Panc1 (cell line): ENCODE measurements around the gene LNPEP. TPM values are rescaled to one million over a fixed set of nuclear protein-coding genes. Genes with fewer than 3 reads are reported as not detected.

Source experiments
- ATAC-seq: fragments of 200-7000 bp; cut with Tn5 transposase; 2 replicates; pipeline ENCODE4 v1.9.1; 2020; ENCODE audit warnings: mild to moderate bottlenecking, moderate library complexity
- BruUV-seq: library from RNA; stranded (reverse); fragments of 400-500 nt; replicated peaks from 2 replicates; lab custom pipeline; 2021; lab: Mats Ljungman, UMichigan
- CTCF ChIA-PET: fragments of 300-600 bp; sonication (Branson Sonifier 250); formaldehyde crosslinking; loops from one replicate; lab custom pipeline; 2022; ENCODE audit warnings: antibody characterized with exemption; lab: Charles Lee
- POLR2A ChIA-PET: fragments of 300-600 bp; sonication (Branson Sonifier 250); formaldehyde crosslinking; loops from one replicate; lab custom pipeline; 2022; ENCODE audit warnings: antibody characterized with exemption; lab: Charles Lee
- DNase-seq: peaks from one replicate; pipeline ENCODE4 v3.0.0-alpha.2; 2010; ENCODE audit warnings: low read depth, low spot score
- H3K27ac ChIP-seq: 2 replicates; pipeline ENCODE4 v1.5.1; 2011; ENCODE audit warnings: mild to moderate bottlenecking, low read length, inconsistent platforms
- H3K27me3 ChIP-seq: fragments of 200-500 bp; sonication (Bioruptor generic); 2 replicates; pipeline ENCODE4 v1.6.0; 2014; ENCODE audit warnings: low read length, inconsistent platforms; ENCODE audit not compliant: control insufficient read depth, insufficient read depth
- H3K36me3 ChIP-seq: fragments of 200-500 bp; sonication (Bioruptor generic); 2 replicates; pipeline ENCODE4 v1.5.1; 2014; ENCODE audit warnings: inconsistent platforms, mild to moderate bottlenecking, low read length, moderate library complexity; ENCODE audit not compliant: control insufficient read depth, insufficient read depth
- H3K4me1 ChIP-seq: 2 replicates; pipeline ENCODE4 v1.5.1; 2011; ENCODE audit warnings: inconsistent platforms, mild to moderate bottlenecking, low read length, moderate library complexity; ENCODE audit not compliant: control insufficient read depth, insufficient read depth
- H3K4me3 ChIP-seq, 2 experiments: 2 replicates each; pipeline ENCODE4 v1.5.1; 2011 to 2012; ENCODE audit warnings: low read depth in 2 of 2, low read length in 2 of 2, mild to moderate bottlenecking in 2 of 2, inconsistent platforms in 1 of 2, moderate library complexity in 1 of 2
- H3K9me3 ChIP-seq: fragments of 200-500 bp; sonication (Bioruptor generic); 2 replicates; pipeline ENCODE4 v1.5.1; 2014; ENCODE audit warnings: low read depth, mild to moderate bottlenecking, inconsistent platforms, low read length, moderate library complexity; ENCODE audit not compliant: control insufficient read depth, insufficient read depth
- POLR2AphosphoS5 ChIP-seq: IDR thresholded peaks from 2 replicates; pipeline ENCODE4 v1.6.1; 2012; ENCODE audit warnings: mild to moderate bottlenecking, low read depth, low read length, moderate library complexity
- REST ChIP-seq, 2 experiments: IDR thresholded peaks; 2 replicates each; pipeline ENCODE4 v1.6.1; 2011 to 2012; ENCODE audit warnings: low read depth in 2 of 2, control low read depth in 1 of 2, low read length in 1 of 2, mild to moderate bottlenecking in 1 of 2, moderate library complexity in 1 of 2; ENCODE audit not compliant: insufficient read depth in 1 of 2
- SIN3A ChIP-seq: IDR thresholded peaks from 2 replicates; pipeline ENCODE4 v1.6.1; 2012; ENCODE audit warnings: low read depth, mild to moderate bottlenecking, low read length, moderate library complexity, borderline replicate concordance; ENCODE audit not compliant: insufficient read depth
- TCF7L2 ChIP-seq: IDR thresholded peaks from 2 replicates; pipeline ENCODE4 v1.6.1; 2011; ENCODE audit warnings: mild to moderate bottlenecking, low read depth, low read length, inconsistent platforms
- in situ Hi-C: cut with HindIII; loops from 2 replicates; pipeline ENCODE4 v1.10.0; 2016; ENCODE audit warnings: low sequenced_read_pairs, low pct_unique_long_range_greater_than_20kb
- intact Hi-C: fragments of 100-400 bp; cut with micrococcal nuclease; formaldehyde crosslinking; loops from one replicate; pipeline ENCODE4 v1.10.0; 2022; ENCODE audit not compliant: unreplicated experiment
- total RNA-seq: library from RNA; stranded (reverse); gene quantifications from one replicate; pipeline ENCODE4 v1.2.1, GENCODE V29; 2021; ENCODE audit not compliant: unreplicated experiment
- TF ChIP-seq, protein P1 (sequence below): fragments of 450-650 bp; IDR thresholded peaks from 2 replicates; pipeline ENCODE4 v1.5.1; 2017; ENCODE audit warnings: mild to moderate bottlenecking

LNPEP gene
- total RNA-seq, 1 experiment from 2014 or later: 46.6 TPM

DNA sequence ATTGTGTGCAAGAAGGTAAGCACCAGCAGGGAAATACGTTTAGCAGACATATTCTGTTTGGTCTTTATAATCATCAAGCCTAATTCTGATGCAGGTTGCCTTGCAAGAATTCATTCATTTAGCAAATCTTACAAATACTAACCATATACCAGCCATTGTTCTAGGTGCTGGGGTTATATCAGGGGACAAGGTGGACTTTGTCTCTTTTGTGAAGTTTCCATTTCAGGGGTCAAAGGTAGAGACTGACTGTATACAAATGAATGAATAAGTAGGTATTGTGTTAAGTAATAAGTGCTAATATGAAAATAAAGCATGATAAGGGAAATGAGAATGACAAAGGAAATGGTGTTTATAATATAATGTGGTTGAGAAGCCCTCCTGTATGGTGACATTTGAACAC lies 64.0 kb downstream of the LNPEP start:
- no peaks in the 10 kb centered on the region for H3K27me3 ChIP-seq
- no peaks in the 10 kb centered on the region for H3K4me1 ChIP-seq
- in situ Hi-C loops: no loop called here
- intact Hi-C loops: loop anchor here (5.0 to 10.0 kb wide), 3 partner anchors 125 to 162 kb away; partner anchors contain the start of genes ERAP2 and LIX1
- ATAC-seq: no peak
- H3K4me3 ChIP-seq: no peak overlapping the region
- ChIA-PET CTCF (no interaction called here), POLR2A (no interaction called here)
- TF ChIP-seq POLR2AphosphoS5 (no peak), TCF7L2 (no peak), SIN3A (no peak), REST (IDR thresholded peaks at IDR 0.05; ENCODE audit: insufficient read depth in 1 of 2, low read depth in 2 of 2, low read length in 1 of 2) (no peak)
- TF ChIP-seq, protein P1, sequence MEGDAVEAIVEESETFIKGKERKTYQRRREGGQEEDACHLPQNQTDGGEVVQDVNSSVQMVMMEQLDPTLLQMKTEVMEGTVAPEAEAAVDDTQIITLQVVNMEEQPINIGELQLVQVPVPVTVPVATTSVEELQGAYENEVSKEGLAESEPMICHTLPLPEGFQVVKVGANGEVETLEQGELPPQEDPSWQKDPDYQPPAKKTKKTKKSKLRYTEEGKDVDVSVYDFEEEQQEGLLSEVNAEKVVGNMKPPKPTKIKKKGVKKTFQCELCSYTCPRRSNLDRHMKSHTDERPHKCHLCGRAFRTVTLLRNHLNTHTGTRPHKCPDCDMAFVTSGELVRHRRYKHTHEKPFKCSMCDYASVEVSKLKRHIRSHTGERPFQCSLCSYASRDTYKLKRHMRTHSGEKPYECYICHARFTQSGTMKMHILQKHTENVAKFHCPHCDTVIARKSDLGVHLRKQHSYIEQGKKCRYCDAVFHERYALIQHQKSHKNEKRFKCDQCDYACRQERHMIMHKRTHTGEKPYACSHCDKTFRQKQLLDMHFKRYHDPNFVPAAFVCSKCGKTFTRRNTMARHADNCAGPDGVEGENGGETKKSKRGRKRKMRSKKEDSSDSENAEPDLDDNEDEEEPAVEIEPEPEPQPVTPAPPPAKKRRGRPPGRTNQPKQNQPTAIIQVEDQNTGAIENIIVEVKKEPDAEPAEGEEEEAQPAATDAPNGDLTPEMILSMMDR: no peak
- DNase-seq: no peak
- no peaks in the 10 kb centered on the region for H3K9me3 ChIP-seq
- BruUV-seq: no TSS peak
- H3K27ac ChIP-seq: no peak overlapping the region
- H3K36me3 ChIP-seq: peaks cover 15% of the 10 kb centered on the region; the same call in 1 of the 2 replicates

- H3K36me3 ChIP-seq: peaks cover 15% of the 10 kb centered on the region; the same call in 1 of the 2 replicates
- no peaks in the 10 kb centered on the region for H3K27me3 ChIP-seq
- CTCF ChIA-PET: no interaction called here
- in situ Hi-C loops: no loop called here
- BruUV-seq: no TSS peak
- TF ChIP-seq REST (IDR thresholded peaks at IDR 0.05; ENCODE audit: insufficient read depth in 1 of 2, low read depth in 2 of 2, low read length in 1 of 2): no peak
- TF ChIP-seq POLR2AphosphoS5: no peak
- TF ChIP-seq SIN3A: no peak
- no peak for TF ChIP-seq TCF7L2
- TF ChIP-seq, protein P1: no peak
- POLR2A ChIA-PET: no interaction called here
- intact Hi-C loops: no loop called here
- no peaks in the 10 kb centered on the region for H3K4me1 ChIP-seq
- no peaks in the 10 kb centered on the region for H3K9me3 ChIP-seq
- H3K4me3 ChIP-seq: no peak overlapping the region
- ATAC-seq: no peak
- DNase-seq: no peak
- H3K27ac ChIP-seq: no peak overlapping the region
Measured at GRCh38 chr5:97000391-97000790, 64.5 kb downstream of the LNPEP start.
